ENCODE measurements around the gene FEM1C. TPM values are rescaled to one million over a fixed set of nuclear protein-coding genes. Genes with fewer than 3 reads are reported as not detected.
A peak's percentile ranks its signal among the peaks of the same experiment; 100 is the strongest.

FEM1C gene
- polyA plus RNA-seq, result 1 to 10 TPM; 4.2 to 9.7 (median 9.2) TPM

GRCh38 chr5:115544436-115545350 lies at the start of gene FEM1C:
FEM1C (minus strand) TSS chr5:115544775; CDS start chr5:115543493, 1,282 bp downstream.
- H3K27ac ChIP-seq (ENCODE audit: low read depth, low read length), result peak within 1 kb of the TSS; percentile 94
- WGBS, 3 donors, result 1% methylated on average over 56 to 82 of the region's 82 CpGs

DNA sequence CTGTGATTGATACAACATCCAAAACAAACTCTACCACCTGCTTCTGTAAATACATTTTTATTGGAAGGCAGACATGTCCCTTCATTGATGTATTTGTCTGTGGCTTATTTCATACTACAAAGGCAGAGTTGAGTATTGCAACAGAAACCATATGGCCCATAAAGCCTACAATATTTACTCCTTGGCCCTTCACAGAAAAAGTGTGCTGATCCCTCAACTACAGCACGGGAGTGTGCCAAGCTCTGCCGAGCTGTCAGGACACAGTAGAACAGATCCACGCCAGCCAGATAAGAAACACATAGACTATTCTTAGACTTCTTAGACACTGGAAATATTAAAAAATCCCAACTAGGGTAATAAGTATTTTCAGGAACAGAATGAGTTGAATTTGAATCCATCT lies 44.5 kb upstream of the FEM1C start:
- WGBS, 3 donors, result 40 to 80% (median 79%) methylated on average over 3 of the region's 3 CpGs
- H3K27ac ChIP-seq (ENCODE audit: low read depth, low read length), result no peak overlapping the region

GRCh38 chr5:115588640-115589039 lies 44.1 kb upstream of the FEM1C start:
- 74 to 78% (median 78%) methylated on average over 4 of the region's 4 CpGs for WGBS, 3 donors
- no peak overlapping the region for H3K27ac ChIP-seq (ENCODE audit: low read depth, low read length)

GRCh38 chr5:115586525-115587146 lies 42.1 kb upstream of the FEM1C start:
- 47 to 52% (median 50%) methylated on average over 6 of the region's 6 CpGs for WGBS, 3 donors
- no peak overlapping the region for H3K27ac ChIP-seq (ENCODE audit: low read depth, low read length)

GRCh38 chr5:115585265-115585664 lies 40.7 kb upstream of the FEM1C start:
- H3K27ac ChIP-seq (ENCODE audit: low read depth, low read length), result no peak overlapping the region
- 88 to 100% (median 96%) methylated on average over 1 of the region's 1 CpG for WGBS, 3 donors

DNA sequence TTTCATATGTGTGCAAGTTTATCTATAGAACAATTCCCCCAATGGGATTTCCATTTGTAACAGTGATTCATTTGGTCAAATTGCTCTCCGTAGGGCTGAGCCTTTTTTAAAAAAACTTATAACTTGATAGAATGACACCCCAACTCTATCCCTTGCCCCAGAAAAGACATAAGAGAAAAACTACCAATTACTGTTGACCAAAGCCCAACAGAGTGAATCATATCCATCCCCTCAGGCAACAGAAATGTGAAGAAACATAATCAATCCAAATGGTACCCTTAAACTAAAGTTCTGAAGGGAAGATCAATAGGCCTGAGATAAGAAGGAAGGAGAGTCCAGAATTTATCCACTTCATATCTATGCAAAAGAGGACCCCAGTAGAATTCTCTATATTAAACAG lies 39.9 kb upstream of the FEM1C start:
- WGBS, 3 donors, result 83 to 87% (median 83%) methylated on average over 1 of the region's 1 CpG
- H3K27ac ChIP-seq (ENCODE audit: low read depth, low read length), result no peak overlapping the region

- WGBS, 3 donors, result 62 to 72% (median 63%) methylated on average over 3 of the region's 3 CpGs
- H3K27ac ChIP-seq (ENCODE audit: low read depth, low read length), result no peak overlapping the region
Measured at GRCh38 chr5:115583474-115583873, 38.9 kb upstream of the FEM1C start.

- peak overlapping the region; percentile 15 for H3K27ac ChIP-seq (ENCODE audit: low read depth, low read length)
- WGBS, 3 donors, result 93 to 96% (median 94%) methylated on average over 2 of the region's 2 CpGs
Measured at GRCh38 chr5:115580941-115581340, 36.4 kb upstream of the FEM1C start.

DNA sequence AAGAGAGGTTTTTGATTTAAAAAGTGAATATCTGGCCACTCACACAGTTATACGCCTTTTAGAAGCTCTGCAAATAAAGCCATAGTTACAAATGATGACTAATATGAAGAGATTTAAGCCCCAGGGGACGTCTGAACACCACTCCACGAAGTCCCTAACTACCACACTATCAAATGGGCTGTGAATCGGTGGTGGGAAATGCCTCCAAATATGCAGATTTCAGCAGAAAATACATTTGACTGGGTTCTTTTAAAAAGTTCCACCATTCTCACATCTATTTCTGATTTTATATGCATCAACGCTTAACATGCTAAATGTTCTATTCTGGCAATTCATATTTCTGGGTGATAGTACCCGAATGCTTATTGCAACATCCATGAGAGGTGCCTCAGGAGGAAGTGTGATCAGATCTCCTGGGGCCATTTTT lies 35.2 kb upstream of the FEM1C start:
- WGBS, 3 donors, result 71 to 91% (median 73%) methylated on average over 6 of the region's 6 CpGs
- H3K27ac ChIP-seq (ENCODE audit: low read depth, low read length), result no peak overlapping the region

DNA sequence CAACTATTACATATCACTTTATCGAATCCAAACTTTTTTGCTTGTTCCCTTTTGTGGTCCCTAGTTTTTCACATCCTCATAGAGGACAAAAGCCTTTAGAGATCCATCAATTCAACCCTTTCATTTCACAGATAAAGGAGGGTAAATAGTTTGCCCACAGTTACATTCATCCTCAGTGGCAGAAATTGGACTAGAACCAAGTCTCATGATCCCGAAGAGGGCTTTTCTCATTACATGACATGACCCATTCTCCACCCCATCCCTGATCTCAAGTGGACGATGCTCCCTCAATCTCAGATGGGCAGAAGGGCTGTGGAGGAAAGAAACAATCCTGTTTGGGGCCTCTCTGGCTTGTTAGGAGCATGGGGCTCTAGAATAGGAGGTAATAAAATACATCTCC lies 34.6 kb upstream of the FEM1C start:
- no peak overlapping the region for H3K27ac ChIP-seq (ENCODE audit: low read depth, low read length)
- WGBS, 3 donors, result 81 to 89% (median 87%) methylated on average over 3 of the region's 3 CpGs

DNA sequence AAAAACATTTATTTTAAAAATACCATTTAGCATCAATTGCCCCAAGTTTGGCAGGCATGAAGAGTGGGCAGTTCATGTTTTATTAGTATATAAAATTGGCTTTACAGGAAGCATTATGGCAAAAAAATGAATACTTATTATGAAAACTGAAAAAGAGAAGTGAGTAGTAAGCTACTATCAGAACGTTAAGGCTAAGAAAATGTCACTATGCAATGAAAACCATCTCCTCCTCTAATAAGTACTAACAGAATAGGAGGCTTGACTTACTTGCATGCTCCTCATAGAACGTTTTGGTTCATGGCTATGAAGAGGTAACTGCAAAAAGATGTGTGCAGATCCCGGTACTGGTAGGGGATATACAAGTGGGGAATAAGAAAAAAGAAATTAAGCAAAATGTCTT lies 34.1 kb upstream of the FEM1C start:
- WGBS, 3 donors, result 82 to 88% (median 85%) methylated on average over 3 of the region's 3 CpGs
- no peak overlapping the region for H3K27ac ChIP-seq (ENCODE audit: low read depth, low read length)

- WGBS, 3 donors, result 96 to 97% (median 97%) methylated on average over 6 of the region's 6 CpGs
- H3K27ac ChIP-seq (ENCODE audit: low read depth, low read length), result no peak overlapping the region
Measured at GRCh38 chr5:115577741-115578140, 33.2 kb upstream of the FEM1C start.

GRCh38 chr5:115577329-115577728 lies 32.8 kb upstream of the FEM1C start:
- 70 to 87% (median 73%) methylated on average over 2 of the region's 2 CpGs for WGBS, 3 donors
- no peak overlapping the region for H3K27ac ChIP-seq (ENCODE audit: low read depth, low read length)

DNA sequence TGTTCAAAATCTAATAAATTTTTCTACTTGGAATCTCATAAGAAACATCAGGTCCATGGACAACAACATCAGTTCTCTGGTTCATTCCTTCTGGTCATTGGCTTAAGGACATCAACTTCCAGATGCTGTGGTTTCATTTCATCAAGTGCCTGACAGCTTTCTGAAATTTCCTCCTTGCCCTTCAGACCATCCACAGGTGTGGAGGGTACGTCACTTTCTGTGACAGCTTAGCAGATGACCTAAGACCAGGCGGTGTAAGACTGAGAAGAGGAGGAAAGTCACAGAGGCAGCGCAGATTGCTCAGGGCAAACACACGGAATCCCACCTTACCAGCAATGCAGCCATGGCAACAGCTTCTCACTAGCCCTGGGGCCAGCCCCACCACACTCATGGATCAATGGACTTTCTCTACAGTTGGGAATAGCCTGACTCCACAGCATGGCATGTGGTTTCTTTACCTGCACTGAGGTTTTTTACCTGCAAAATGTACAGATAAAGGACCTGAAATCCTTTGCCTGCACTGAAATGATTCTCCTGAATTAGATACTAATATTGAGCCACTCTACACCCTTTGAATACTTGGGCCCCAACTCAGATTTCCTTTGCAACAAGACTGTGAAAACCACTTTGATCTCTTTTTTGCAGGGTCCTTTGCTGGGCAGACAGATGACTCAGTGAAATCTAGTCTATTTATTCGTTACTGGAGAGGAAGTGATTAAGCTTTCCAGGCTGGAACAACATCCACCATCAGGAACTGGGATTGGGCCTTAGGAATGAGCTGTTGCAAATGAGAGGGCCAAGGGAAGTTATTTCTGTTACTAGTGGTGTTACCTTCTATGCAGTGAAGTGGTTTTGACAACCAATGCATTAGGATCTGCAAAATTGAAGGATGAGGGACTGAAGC lies 30.8 kb upstream of the FEM1C start:
- no peak overlapping the region for H3K27ac ChIP-seq (ENCODE audit: low read depth, low read length)
- 78 to 84% (median 79%) methylated on average over 5 of the region's 5 CpGs for WGBS, 3 donors

DNA sequence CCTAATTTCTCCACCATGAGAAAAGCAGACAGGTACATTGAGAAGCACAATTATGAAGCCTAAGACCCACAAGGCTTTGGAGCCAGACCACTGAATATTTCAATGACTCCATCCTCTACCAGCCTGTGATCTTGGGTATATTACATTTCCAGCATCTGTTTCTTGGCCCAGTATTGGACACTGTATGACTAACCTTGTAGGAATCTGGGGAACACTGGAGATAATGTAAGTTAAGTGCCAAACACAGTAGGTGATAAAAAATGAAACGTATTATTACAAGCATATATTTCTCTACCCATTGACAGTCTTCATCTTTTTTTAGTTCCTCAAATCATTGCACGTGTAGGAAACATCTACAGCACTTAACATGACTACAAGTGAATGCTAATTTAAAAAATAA lies 28.6 kb upstream of the FEM1C start:
- no peak overlapping the region for H3K27ac ChIP-seq (ENCODE audit: low read depth, low read length)
- WGBS, 3 donors, result 57 to 78% (median 77%) methylated on average over 2 of the region's 2 CpGs

DNA sequence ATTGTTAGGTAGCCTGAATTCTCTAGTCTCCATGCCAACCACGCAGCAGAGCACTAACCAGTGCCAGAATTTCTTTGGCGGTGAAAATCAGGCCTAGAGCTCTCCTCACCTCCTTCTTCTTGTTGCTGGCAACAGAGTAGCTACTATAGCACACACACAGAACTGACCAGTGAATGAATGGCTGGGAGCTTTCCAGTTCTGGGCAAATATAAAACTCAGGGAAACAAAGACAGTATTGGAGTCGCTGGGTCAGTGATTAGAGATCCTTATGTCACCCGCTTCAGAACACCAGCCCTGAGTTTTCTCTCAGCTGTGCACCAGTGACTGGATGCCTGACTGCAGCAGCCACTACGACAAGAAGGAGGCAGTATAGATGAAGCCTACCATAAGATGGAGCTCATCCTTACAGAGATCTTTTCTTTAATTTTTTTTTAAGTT lies 26.9 kb upstream of the FEM1C start:
- no peak overlapping the region for H3K27ac ChIP-seq (ENCODE audit: low read depth, low read length)
- 44 to 83% (median 82%) methylated on average over 5 of the region's 5 CpGs for WGBS, 3 donors

DNA sequence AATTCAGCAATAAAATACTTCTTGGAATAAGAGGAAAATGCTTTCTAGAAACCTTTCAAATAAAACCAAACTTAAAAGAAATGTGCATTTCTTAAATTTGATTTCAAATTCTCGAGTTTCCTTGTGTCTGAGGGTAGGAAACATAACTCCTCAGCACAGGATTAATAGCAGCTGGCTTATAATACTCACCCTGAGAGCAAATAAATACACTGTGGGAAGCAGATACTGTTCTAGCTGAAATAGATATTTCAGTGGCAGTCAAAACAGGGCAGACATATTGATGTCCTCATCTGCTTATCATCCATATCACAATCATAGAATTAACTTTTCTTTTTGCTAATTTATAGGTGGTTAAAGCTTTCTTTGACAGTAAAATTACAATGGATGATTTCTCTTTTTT lies 24.1 kb upstream of the FEM1C start:
- 85 to 93% (median 87%) methylated on average over 1 of the region's 1 CpG for WGBS, 3 donors
- H3K27ac ChIP-seq (ENCODE audit: low read depth, low read length), result no peak overlapping the region

GRCh38 chr5:115565233-115565632 lies 20.7 kb upstream of the FEM1C start:
- 52 to 89% (median 84%) methylated on average over 2 of the region's 2 CpGs for WGBS, 3 donors
- no peak overlapping the region for H3K27ac ChIP-seq (ENCODE audit: low read depth, low read length)

DNA sequence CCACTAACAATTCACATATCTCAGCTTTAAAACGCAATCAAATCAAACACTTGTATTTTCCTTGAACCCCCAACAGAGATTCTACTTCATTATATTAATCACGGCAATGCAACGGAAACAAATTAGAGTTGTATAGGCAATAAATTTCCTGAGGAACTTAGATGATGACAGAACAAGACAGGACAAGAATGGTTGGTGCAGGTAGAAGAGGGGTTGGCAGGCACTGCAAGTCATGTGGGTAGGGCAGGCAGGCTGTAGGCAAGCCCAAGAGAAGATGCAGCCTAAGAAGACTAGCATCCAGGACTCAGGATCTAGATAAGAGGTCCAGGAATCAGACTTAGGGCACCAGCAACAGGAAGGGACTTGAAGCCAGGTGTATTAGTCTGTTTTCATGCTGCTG lies 16.6 kb upstream of the FEM1C start:
- H3K27ac ChIP-seq (ENCODE audit: low read depth, low read length), result no peak overlapping the region
- WGBS, 3 donors, result 90 to 95% (median 93%) methylated on average over 3 of the region's 3 CpGs

Measured in adipose tissue (tissue), 3 donors.